Body of pancreas (tissue), 4 donors: Measurements from ENCODE around the gene PARK7. TPM values are rescaled to one million over a fixed set of nuclear protein-coding genes. Genes with fewer than 3 reads are reported as not detected.
"Not testable (repeated sequence)": the region's sequence is repeated elsewhere in the genome, so short reads cannot be mapped to it uniquely, and the experiment has no call there.

Source experiments
- ATAC-seq: fragments of 150-250 bp; one replicate; pipeline ENCODE4 v1.9.1; 2016
- DNase-seq, 4 donors: peaks; one replicate each; pipeline ENCODE4 v3.0.0-alpha.2; 2019
- H3K27ac ChIP-seq, 4 donors: fragments of 200-600 bp; sonication (generic); 1 replicate in 3 of 4; 2 replicates in 1 of 4; pipeline versions ENCODE4 v1.5.1 to v1.6.1; 2016 to 2019; ENCODE audit warnings: mild to moderate bottlenecking in 1 of 4, mixed read lengths in 1 of 4, moderate library complexity in 1 of 4
- H3K27me3 ChIP-seq, 2 donors: fragments of 200-600 bp; sonication (generic); one replicate each; pipeline ENCODE4 v1.6.0; 2016; ENCODE audit warnings: mild to moderate bottlenecking in 1 of 2
- H3K36me3 ChIP-seq, 2 donors: fragments of 200-600 bp; sonication (generic); replicated peaks in 1 of 2; 2 replicates each; pipeline ENCODE4 v1.5.1; 2016; ENCODE audit warnings: low read depth in 2 of 2; ENCODE audit not compliant: insufficient read depth in 1 of 2
- H3K4me1 ChIP-seq: fragments of 200-600 bp; sonication (generic); one replicate; pipeline ENCODE4 v1.6.0; 2016
- H3K4me3 ChIP-seq, 2 donors: fragments of 200-600 bp; sonication (generic); 1 replicate in 1 of 2; 2 replicates in 1 of 2; pipeline ENCODE4 v1.5.1; 2016 to 2019
- H3K9me3 ChIP-seq, 3 donors: fragments of 200-600 bp; sonication (generic); 1 replicate in 2 of 3; 2 replicates in 1 of 3; pipeline ENCODE4 v1.5.1; 2016
- POLR2A ChIP-seq, 3 donors: fragments of 450-650 bp; IDR thresholded peaks; one replicate each; pipeline ENCODE4 v1.6.1; 2016; ENCODE audit warnings: antibody characterized with exemption in 3 of 3, mild to moderate bottlenecking in 2 of 3
- WGBS, 2 donors: methylation state at CpG; one replicate each; pipeline ENCODE4 v1.1.5; 2017; 5-methylcytosine and 5-hydroxymethylcytosine counted together
- intact Hi-C: fragments of 100-400 bp; cut with DNase I; formaldehyde crosslinking; loops from one replicate; pipeline ENCODE4 v1.15.1; 2023
- total RNA-seq, 2 donors: library from RNA; depleted of rRNA; stranded (reverse); fragments of >200 nt; gene quantifications; one replicate each; pipeline ENCODE4 v1.1.0, GENCODE V29; 2016
- TF ChIP-seq, protein P1 (sequence below), 7 experiments: fragments of 450-650 bp in 4 of 7; fragments of 200-600 bp in 3 of 7; sonication (generic) in 3 of 7; IDR thresholded peaks; one replicate each; pipeline ENCODE4 v1.5.1; 2016 to 2019; ENCODE audit warnings: antibody characterized with exemption in 7 of 7

PARK7 gene
- total RNA-seq, 2 donors from 2014 or later = 88.3 to 110 TPM

DNA sequence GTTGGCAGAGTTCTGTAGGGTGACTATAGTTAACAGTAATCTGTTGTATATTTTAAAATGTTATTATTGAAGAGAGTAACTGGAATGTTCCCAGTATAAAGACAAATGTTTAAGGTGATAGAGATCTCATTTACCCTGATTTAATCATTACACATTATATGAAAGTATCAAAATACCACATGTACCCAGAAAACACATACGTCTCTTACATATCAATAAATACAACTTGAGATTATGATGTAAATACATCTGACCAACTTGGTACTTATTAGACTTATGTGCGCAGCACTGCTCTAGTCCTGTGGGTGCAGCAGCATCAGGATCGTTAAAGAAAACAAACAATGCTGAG, 670 bp upstream of the PARK7 start:
- DNase-seq (no peak), ATAC-seq (no peak)
- Histone ChIP-seq H3K9me3 (no peaks in the 10 kb centered on the region), H3K4me3 (peak overlapping the region in 1 of 2 donors; percentile 53), H3K4me1 (peaks cover 33% of the 10 kb centered on the region), H3K27ac (peak overlapping the region; percentile 86 to 97 (median 94)), H3K27me3 (no peaks in the 10 kb centered on the region), H3K36me3 (peaks cover 0 to 8% of the 10 kb centered on the region in 2 donors)
- WGBS, 2 donors = 0% methylated on average over 3 of the region's 3 CpGs
- TF ChIP-seq POLR2A (IDR thresholded peaks at IDR 0.05) = no peak
- TF ChIP-seq, protein P1, sequence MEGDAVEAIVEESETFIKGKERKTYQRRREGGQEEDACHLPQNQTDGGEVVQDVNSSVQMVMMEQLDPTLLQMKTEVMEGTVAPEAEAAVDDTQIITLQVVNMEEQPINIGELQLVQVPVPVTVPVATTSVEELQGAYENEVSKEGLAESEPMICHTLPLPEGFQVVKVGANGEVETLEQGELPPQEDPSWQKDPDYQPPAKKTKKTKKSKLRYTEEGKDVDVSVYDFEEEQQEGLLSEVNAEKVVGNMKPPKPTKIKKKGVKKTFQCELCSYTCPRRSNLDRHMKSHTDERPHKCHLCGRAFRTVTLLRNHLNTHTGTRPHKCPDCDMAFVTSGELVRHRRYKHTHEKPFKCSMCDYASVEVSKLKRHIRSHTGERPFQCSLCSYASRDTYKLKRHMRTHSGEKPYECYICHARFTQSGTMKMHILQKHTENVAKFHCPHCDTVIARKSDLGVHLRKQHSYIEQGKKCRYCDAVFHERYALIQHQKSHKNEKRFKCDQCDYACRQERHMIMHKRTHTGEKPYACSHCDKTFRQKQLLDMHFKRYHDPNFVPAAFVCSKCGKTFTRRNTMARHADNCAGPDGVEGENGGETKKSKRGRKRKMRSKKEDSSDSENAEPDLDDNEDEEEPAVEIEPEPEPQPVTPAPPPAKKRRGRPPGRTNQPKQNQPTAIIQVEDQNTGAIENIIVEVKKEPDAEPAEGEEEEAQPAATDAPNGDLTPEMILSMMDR (IDR thresholded peaks at IDR 0.05) = no peak
- intact Hi-C loops = no loop called here

DNA sequence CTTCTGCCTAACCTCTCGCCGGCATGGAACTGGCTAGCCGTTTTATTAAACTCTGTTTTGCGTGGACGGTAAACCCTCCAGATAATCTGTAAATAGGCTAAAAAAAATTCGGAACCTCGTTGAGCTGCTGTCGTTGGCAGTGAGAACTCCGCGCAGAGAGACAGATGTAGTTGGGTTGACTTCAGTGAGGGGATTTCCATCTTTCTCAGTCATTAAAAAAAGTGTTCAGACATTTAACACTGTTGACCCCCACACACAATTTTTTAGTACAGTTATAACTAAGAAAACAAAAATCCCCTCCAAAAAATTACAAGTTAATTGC, 464 bp downstream of the PARK7 start:
- DNase-seq (no peak), ATAC-seq (no peak)
- peaks cover 33% of the 10 kb centered on the region for H3K4me1 ChIP-seq
- H3K27ac ChIP-seq = peak overlapping the region; percentile 86 to 97 (median 94)
- intact Hi-C loops = no loop called here
- no peaks in the 10 kb centered on the region for H3K27me3 ChIP-seq
- H3K9me3 ChIP-seq = no peaks in the 10 kb centered on the region
- peaks cover 0 to 13% of the 10 kb centered on the region in 2 donors for H3K36me3 ChIP-seq
- H3K4me3 ChIP-seq = peak overlapping the region; percentile 49 to 62
- 0% methylated on average over 3 to 10 of the region's 10 CpGs for WGBS, 2 donors
- no peak for TF ChIP-seq POLR2A (IDR thresholded peaks at IDR 0.05)
- TF ChIP-seq, protein P1 (IDR thresholded peaks at IDR 0.05) = no peak

DNA sequence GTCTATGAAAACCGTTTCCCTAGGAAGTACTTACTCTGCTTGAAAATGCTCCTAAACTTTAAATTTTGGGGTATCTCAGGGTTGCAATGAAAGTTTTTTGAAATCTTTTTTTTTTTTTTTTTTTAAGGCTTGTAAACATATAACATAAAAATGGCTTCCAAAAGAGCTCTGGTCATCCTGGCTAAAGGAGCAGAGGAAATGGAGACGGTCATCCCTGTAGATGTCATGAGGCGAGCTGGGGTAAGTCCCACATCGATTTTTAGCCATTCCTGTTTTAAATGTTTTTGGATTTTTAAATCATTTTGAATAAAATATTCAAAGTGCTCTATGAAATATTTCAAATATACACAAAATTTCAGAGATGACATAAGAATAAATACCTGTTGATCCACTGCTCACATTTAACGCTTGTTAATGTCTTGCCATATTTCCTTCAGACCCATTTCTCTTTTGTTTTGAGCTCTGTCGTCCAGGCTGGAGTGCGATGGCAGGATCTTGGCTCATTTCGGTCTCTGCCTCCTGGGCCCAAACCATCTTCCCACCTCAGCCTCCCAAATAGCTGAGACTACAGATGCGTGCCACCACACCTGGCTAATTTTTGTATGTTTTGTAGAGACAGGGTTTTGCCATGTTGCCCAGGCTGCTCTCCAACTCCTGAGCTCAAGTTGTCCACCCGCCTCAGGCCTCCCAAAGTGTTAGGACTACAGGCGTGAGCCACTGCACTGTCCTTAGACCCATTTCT, 1.3 kb downstream of the PARK7 start:
- intact Hi-C loops = no loop called here
- no peak overlapping the region for H3K4me3 ChIP-seq
- ATAC-seq (no peak), DNase-seq (no peak)
- no peaks in the 10 kb centered on the region for H3K27me3 ChIP-seq
- no peaks in the 10 kb centered on the region for H3K9me3 ChIP-seq
- WGBS, 2 donors = 85 to 88% methylated on average over 11 of the region's 11 CpGs
- peaks cover 0 to 13% of the 10 kb centered on the region in 2 donors for H3K36me3 ChIP-seq
- H3K4me1 ChIP-seq = peaks cover 33% of the 10 kb centered on the region
- TF ChIP-seq POLR2A (IDR thresholded peaks at IDR 0.05) = no peak
- TF ChIP-seq, protein P1 (IDR thresholded peaks at IDR 0.05) = no peak
- H3K27ac ChIP-seq = no peak overlapping the region

DNA sequence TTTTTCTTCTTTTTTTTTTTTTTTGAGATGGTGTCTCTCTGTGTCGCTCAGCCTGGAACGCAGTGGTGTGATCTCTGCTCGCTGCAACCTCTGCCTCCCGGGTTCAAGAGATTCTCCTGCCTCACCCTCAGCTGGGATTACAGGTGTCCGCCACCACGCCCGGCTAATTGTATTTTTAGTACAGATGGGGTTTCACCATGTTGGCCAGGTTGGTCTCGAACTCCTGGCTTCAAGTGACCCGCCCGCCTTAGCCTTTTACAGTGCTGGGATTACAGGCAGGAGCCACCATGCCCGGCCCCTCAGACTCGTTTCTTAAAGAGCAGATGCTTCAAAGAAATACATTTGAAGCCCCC, 1.8 kb downstream of the PARK7 start:
- peaks cover 33% of the 10 kb centered on the region for H3K4me1 ChIP-seq
- H3K4me3 ChIP-seq, H3K27me3 ChIP-seq, H3K9me3 ChIP-seq, ATAC-seq, intact Hi-C loops, DNase-seq, H3K27ac ChIP-seq: not testable (repeated sequence)
- peaks cover 0 to 13% of the 10 kb centered on the region in 2 donors for H3K36me3 ChIP-seq
- 96 to 97% methylated on average over 11 to 12 of the region's 12 CpGs for WGBS, 2 donors

DNA sequence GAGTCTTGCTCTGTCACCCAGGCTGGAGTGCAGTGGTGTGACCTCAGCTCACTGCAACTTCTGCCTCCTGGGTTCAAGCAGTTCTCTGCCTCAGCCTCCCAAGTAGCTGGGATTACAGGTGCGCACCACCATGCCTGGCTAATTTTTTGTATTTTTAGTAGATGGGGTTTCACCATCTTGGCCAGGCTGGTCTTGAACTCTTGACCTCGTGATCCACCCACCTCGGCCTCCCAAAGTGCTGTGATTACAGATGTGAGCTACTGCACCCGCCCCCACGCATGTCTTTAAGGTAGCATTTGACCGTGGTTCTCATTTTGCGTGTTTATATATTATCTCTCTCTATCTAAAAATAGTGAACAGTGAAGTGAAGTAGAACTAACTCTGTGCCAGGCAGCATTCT, 2.3 kb downstream of the PARK7 start:
- H3K4me1 ChIP-seq = peaks cover 33% of the 10 kb centered on the region
- H3K4me3 ChIP-seq, intact Hi-C loops, DNase-seq, ATAC-seq, H3K9me3 ChIP-seq, H3K27me3 ChIP-seq, H3K27ac ChIP-seq: not testable (repeated sequence)
- WGBS, 2 donors = 84 to 86% methylated on average over 7 of the region's 7 CpGs
- H3K36me3 ChIP-seq = peaks cover 0 to 15% of the 10 kb centered on the region in 2 donors

DNA sequence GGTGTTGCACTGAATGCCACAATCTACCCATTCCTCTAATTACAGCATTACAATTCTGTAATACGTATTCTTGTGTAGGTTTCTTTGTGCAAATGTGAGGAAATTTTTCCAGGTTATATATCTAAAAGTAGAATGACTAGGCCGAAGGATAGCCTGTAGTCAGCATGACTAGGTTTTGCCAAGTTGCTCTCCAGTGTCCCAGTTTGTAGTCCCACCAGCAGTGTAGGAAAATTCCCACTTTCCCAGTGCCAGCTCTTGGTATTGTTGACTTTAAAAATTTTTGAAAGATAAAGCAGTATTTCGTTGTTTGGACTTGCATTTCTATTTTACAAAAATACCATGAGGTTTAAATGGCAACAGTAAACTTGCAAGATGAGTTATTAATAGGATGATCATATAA, 3.0 kb downstream of the PARK7 start:
- H3K36me3 ChIP-seq = peaks cover 2 to 19% of the 10 kb centered on the region in 2 donors
- H3K4me3 ChIP-seq = no peak overlapping the region
- no peak for ATAC-seq
- no peaks in the 10 kb centered on the region for H3K9me3 ChIP-seq
- 54 to 55% methylated on average over 3 of the region's 3 CpGs for WGBS, 2 donors
- H3K27ac ChIP-seq = no peak overlapping the region
- H3K4me1 ChIP-seq = peaks cover 33% of the 10 kb centered on the region
- TF ChIP-seq POLR2A (IDR thresholded peaks at IDR 0.05) = no peak
- TF ChIP-seq, protein P1 (IDR thresholded peaks at IDR 0.05) = no peak
- intact Hi-C loops = no loop called here
- H3K27me3 ChIP-seq = no peaks in the 10 kb centered on the region
- no peak for DNase-seq
